ENCODE results near the gene ZFR2.

DNA sequence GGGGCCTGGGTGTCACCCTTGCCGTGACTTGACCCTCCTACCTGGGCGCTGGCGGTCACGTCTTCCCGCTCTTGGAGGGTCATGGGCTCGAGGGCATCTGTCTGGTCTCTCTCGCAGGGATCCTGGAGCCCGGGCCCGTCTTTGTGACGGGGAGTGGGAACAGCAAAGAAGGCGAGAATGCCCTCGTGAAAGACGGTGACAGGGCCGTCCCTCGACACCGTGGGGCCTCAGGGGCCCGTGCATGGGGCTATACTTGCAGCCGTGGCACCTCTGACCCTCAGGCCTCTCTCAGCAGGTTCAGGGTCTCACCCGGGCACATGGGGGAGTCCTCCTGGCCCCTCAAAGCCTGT, 61.7 kb downstream of the ZFR2 start:
- TF ChIP-seq EP300 (IDR thresholded peaks at IDR 0.05), result no peak
- TF ChIP-seq RAD21 (conservative IDR thresholded peaks at IDR 0.05 in 1 of 2, IDR thresholded peaks at IDR 0.05 in 1 of 2), result no peak
- no peak for TF ChIP-seq HDAC2 (IDR thresholded peaks at IDR 0.05)
- TF ChIP-seq, protein P1, sequence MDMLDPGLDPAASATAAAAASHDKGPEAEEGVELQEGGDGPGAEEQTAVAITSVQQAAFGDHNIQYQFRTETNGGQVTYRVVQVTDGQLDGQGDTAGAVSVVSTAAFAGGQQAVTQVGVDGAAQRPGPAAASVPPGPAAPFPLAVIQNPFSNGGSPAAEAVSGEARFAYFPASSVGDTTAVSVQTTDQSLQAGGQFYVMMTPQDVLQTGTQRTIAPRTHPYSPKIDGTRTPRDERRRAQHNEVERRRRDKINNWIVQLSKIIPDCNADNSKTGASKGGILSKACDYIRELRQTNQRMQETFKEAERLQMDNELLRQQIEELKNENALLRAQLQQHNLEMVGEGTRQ (IDR thresholded peaks at IDR 0.05), result no peak
- TF ChIP-seq RNF2 (IDR thresholded peaks at IDR 0.05; ENCODE audit: borderline replicate concordance, low read depth), result no peak
- TF ChIP-seq, protein P2, sequence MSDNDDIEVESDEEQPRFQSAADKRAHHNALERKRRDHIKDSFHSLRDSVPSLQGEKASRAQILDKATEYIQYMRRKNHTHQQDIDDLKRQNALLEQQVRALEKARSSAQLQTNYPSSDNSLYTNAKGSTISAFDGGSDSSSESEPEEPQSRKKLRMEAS (IDR thresholded peaks at IDR 0.05), result no peak
- no peak for TF ChIP-seq HOXA7 (CRISPR knock-in tag; IDR thresholded peaks at IDR 0.05)
